Liver (tissue), 9 donors: Measurements from ENCODE around the gene MAFF. TPM values are rescaled to one million over a fixed set of nuclear protein-coding genes. Genes with fewer than 3 reads are reported as not detected.

Experiments
- DNase-seq: peaks from one replicate; pipeline ENCODE4 v3.0.0-alpha.2; 2017; ENCODE audit warnings: low spot score
- H3K27ac ChIP-seq, 2 donors: one replicate each; pipeline ENCODE4 v1.7.0; 2013; ENCODE audit warnings: inconsistent platforms in 2 of 2, low read length in 2 of 2, control low read depth in 1 of 2, low read depth in 1 of 2, mild to moderate bottlenecking in 1 of 2
- H3K27me3 ChIP-seq, 4 donors: one replicate each; pipeline versions ENCODE4 v1.6.1 to v1.7.0; 2013; ENCODE audit warnings: low read length in 3 of 4, inconsistent platforms in 1 of 4, mild to moderate bottlenecking in 1 of 4, moderate library complexity in 1 of 4; ENCODE audit not compliant: control insufficient read depth in 4 of 4, insufficient read depth in 4 of 4
- H3K36me3 ChIP-seq, 4 donors: one replicate each; pipeline versions ENCODE4 v1.6.1 to v1.7.0; 2013; ENCODE audit warnings: low read length in 3 of 4, mild to moderate bottlenecking in 3 of 4, low read depth in 1 of 4, moderate library complexity in 1 of 4; ENCODE audit not compliant: control insufficient read depth in 4 of 4, insufficient read depth in 3 of 4
- H3K4me1 ChIP-seq, 4 donors: one replicate each; pipeline versions ENCODE4 v1.6.1 to v1.7.0; 2013; ENCODE audit warnings: low read length in 3 of 4, mild to moderate bottlenecking in 3 of 4, moderate library complexity in 1 of 4; ENCODE audit not compliant: control insufficient read depth in 4 of 4, insufficient read depth in 4 of 4
- H3K4me3 ChIP-seq, 3 donors: one replicate each; pipeline versions ENCODE4 v1.6.1 to v1.7.0; 2013; ENCODE audit warnings: low read length in 3 of 3, control low read depth in 1 of 3, low read depth in 1 of 3, mild to moderate bottlenecking in 1 of 3
- H3K9ac ChIP-seq, 2 donors: one replicate each; pipeline ENCODE4 v1.7.0; 2013; ENCODE audit warnings: low read length in 2 of 2, mild to moderate bottlenecking in 2 of 2, moderate library complexity in 2 of 2, control low read depth in 1 of 2, low read depth in 1 of 2
- H3K9me3 ChIP-seq, 4 donors: one replicate each; pipeline versions ENCODE4 v1.6.1 to v1.7.0; 2013; ENCODE audit warnings: low read length in 3 of 4; ENCODE audit not compliant: control insufficient read depth in 4 of 4
- CTCF ChIP-seq: fragments of 150-350 bp; IDR thresholded peaks from 2 replicates; pipeline ENCODE4 v1.5.1; 2017; ENCODE audit warnings: improper control_type of control experiment, low read depth, low read length; ENCODE audit not compliant: missing input control
- EGR1 ChIP-seq, 2 donors: IDR thresholded peaks; 2 replicates each; pipeline ENCODE4 v1.6.1; 2016 to 2018; ENCODE audit warnings: antibody characterized with exemption in 2 of 2, low read depth in 2 of 2
- FOXA1 ChIP-seq: IDR thresholded peaks from 2 replicates; pipeline ENCODE4 v1.6.1; 2016; ENCODE audit warnings: antibody characterized with exemption
- GABPA ChIP-seq, 2 donors: IDR thresholded peaks in 1 of 2; conservative IDR thresholded peaks in 1 of 2; 2 replicates each; pipeline ENCODE4 v1.6.1; 2016; ENCODE audit warnings: antibody characterized with exemption in 2 of 2, mild to moderate bottlenecking in 1 of 2, moderate library complexity in 1 of 2
- HNF4A ChIP-seq, 2 donors: conservative IDR thresholded peaks; 2 replicates each; pipeline ENCODE4 v1.6.1; 2016; ENCODE audit warnings: antibody characterized with exemption in 2 of 2, mild to moderate bottlenecking in 2 of 2
- HNF4G ChIP-seq: IDR thresholded peaks from 2 replicates; pipeline ENCODE4 v1.6.1; 2016; ENCODE audit warnings: antibody characterized with exemption
- JUND ChIP-seq, 2 donors: IDR thresholded peaks; 2 replicates each; pipeline ENCODE4 v1.6.1; 2016; ENCODE audit warnings: antibody characterized with exemption in 2 of 2
- NR2F2 ChIP-seq: IDR thresholded peaks from 2 replicates; pipeline ENCODE4 v1.6.1; 2016; ENCODE audit warnings: antibody characterized with exemption
- RAD21 ChIP-seq, 2 donors: IDR thresholded peaks; 2 replicates each; pipeline ENCODE4 v1.6.1; 2016; ENCODE audit warnings: antibody characterized with exemption in 2 of 2, mild to moderate bottlenecking in 2 of 2
- RXRA ChIP-seq, 2 donors: IDR thresholded peaks; 2 replicates each; pipeline ENCODE4 v1.6.1; 2017 to 2018; ENCODE audit warnings: antibody characterized with exemption in 2 of 2, mild to moderate bottlenecking in 1 of 2
- SP1 ChIP-seq: IDR thresholded peaks from 2 replicates; pipeline ENCODE4 v1.6.1; 2018; ENCODE audit warnings: antibody characterized with exemption, mild to moderate bottlenecking
- TAF1 ChIP-seq: conservative IDR thresholded peaks from 2 replicates; pipeline ENCODE4 v1.6.1; 2016; ENCODE audit warnings: antibody characterized with exemption, mild to moderate bottlenecking
- YY1 ChIP-seq: IDR thresholded peaks from 2 replicates; pipeline ENCODE4 v1.6.1; 2016; ENCODE audit warnings: antibody characterized with exemption, mild to moderate bottlenecking
- ZBTB33 ChIP-seq: IDR thresholded peaks from 2 replicates; pipeline ENCODE4 v1.6.1; 2016; ENCODE audit warnings: antibody characterized with exemption
- WGBS: extraction: QIAGEN DNeasy Blood & Tissue Kit; methylation state at CpG from one replicate; pipeline ENCODE4 v1.1.7; 2013; 5-methylcytosine and 5-hydroxymethylcytosine counted together
- polyA plus RNA-seq, 2 donors: library from polyadenylated mRNA; stranded (reverse) in 1 of 2; unstranded in 1 of 2; fragments of 200-250 nt in 1 of 2; fragments of >200 nt in 1 of 2; fragmentation: Nextera tagmentation in 1 of 2; extraction: Ambion mirVana in 1 of 2; gene quantifications; one replicate each; pipeline versions ENCODE4 v1.2.1 to v1.2.3, GENCODE V29; 2013 to 2015
- total RNA-seq, 2 donors: library from RNA; depleted of rRNA; stranded (reverse); fragments of >200 nt; gene quantifications; one replicate each; pipeline ENCODE4 v1.2.3, GENCODE V29; 2014
- TF ChIP-seq, protein P1 (sequence below): IDR thresholded peaks from 2 replicates; pipeline ENCODE4 v1.6.1; 2016; ENCODE audit warnings: antibody characterized with exemption
- TF ChIP-seq, protein P2 (sequence below): IDR thresholded peaks from 2 replicates; pipeline ENCODE4 v1.6.1; 2016; ENCODE audit warnings: antibody characterized with exemption
- donor health status: healthy.
- donor health status: healthy.
- donor health status: healthy.
- donor health status: healthy.
- donor health status: healthy.

MAFF gene
- total and polyA plus RNA-seq, 4 donors, result 1.4 to 3.3 (median 2.0) TPM

DNA sequence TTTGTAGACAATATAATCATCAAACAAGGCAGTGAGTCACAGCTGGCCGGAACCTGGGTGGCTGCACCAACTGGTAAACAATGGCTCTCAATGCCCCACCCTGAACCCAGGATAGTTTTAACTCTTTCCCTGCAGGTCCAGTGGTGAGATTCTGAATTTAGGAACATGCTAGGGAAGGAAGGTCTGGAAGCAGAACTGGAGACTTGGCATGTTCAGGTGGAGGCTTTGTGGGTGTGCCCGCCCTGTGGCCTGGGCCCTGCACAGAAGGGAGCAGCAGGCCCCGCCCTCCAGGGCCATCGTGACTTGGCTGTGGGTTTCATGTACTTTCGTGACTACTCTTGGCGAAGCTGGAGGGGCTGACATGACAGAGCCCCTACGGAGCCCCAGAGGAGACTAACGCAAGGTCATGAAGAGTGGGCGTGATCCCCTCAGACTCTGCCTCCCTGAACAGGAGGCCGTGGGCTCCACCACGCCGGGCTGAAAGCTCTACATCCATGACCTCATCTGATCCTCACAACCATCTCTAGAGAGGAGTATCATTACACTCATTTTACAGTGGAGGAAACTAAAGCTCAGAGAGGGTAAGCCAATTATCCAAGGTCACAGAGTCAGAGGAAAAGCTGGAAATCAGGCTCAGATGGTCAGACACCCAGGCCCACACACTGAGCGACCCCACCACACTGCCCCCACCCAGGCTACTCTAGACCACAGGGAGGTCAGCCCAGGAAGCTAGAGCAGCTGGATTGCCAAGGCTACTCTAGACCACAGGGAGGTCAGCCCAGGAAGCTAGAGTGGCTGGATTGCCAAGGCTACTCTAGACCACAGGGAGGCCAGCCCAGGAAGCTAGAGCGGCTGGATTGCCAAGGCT is 27.3 kb downstream of the MAFF start (continued):
- TF ChIP-seq CTCF, result no peak
- no peak for TF ChIP-seq ZBTB33

DNA sequence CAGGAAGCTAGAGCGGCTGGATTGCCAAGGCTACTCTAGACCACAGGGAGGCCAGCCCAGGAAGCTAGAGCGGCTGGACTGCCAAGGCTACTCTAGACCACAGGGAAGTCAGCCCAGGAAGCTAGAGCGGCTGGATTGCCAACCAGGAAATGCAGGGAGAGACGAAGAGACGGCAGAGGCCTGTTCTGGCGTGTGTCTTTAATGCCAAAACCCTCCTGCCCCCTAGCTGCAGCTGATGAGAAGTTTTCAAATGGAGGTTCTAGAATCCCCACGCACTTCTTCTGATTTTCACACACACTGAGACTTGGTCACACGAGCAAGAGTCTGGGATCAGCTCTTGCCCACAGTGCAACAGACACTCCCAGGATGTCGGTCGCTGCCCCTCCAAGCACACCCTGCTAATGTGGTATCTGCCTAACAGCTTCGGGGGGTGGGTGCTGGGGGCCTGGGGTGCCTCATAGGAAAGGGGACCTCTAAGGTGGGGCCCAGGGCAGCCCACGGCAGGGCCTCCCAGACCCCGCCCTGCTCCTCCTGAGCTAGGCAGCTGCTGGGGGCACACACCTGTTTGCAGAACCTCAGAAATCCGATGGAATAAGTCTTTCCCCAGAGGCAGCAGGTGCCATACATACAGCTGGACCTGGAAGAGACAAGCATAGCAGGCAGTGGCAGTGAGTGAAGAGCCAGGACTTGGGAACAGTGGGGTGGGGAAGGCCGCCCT is 28.5 kb downstream of the MAFF start:
- H3K36me3 ChIP-seq, result peaks cover 0 to 14% (median 3%) of the 10 kb centered on the region in 4 donors
- no peaks in the 10 kb centered on the region for H3K27me3 ChIP-seq
- TF ChIP-seq RAD21 (IDR thresholded peaks at IDR 0.05) (peak; percentile 80 to 83), HNF4A (conservative IDR thresholded peaks at IDR 0.05) (no peak), RXRA (IDR thresholded peaks at IDR 0.05) (peak in 1 of 2 donors; percentile 32), JUND (IDR thresholded peaks at IDR 0.05) (no peak), CTCF (peak; percentile 43), HNF4G (no peak)
- 68% methylated on average over 15 of the region's 15 CpGs for WGBS
- no peaks in the 10 kb centered on the region for H3K9me3 ChIP-seq
- peaks cover 0 to 3% (median 1%) of the 10 kb centered on the region in 4 donors for H3K4me1 ChIP-seq
- H3K9ac ChIP-seq, result no peak overlapping the region
- no peak overlapping the region for H3K27ac ChIP-seq
- no peak for DNase-seq
- H3K4me3 ChIP-seq, result no peak overlapping the region

- H3K4me3 ChIP-seq, result no peak overlapping the region
- no peak for DNase-seq
- H3K27ac ChIP-seq, result no peak overlapping the region
- 81% methylated on average over 9 of the region's 9 CpGs for WGBS
- no peaks in the 10 kb centered on the region for H3K27me3 ChIP-seq
- H3K9me3 ChIP-seq, result no peaks in the 10 kb centered on the region
- H3K36me3 ChIP-seq, result peaks cover 0 to 16% (median 3%) of the 10 kb centered on the region in 4 donors
- H3K4me1 ChIP-seq, result peaks cover 0 to 3% (median 1%) of the 10 kb centered on the region in 4 donors
- no peak overlapping the region for H3K9ac ChIP-seq
- TF ChIP-seq ZBTB33, result no peak
- TF ChIP-seq TAF1, result no peak
- TF ChIP-seq, protein P1, sequence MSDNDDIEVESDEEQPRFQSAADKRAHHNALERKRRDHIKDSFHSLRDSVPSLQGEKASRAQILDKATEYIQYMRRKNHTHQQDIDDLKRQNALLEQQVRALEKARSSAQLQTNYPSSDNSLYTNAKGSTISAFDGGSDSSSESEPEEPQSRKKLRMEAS, result no peak
- no peak for TF ChIP-seq RAD21 (IDR thresholded peaks at IDR 0.05)
- TF ChIP-seq FOXA1, result no peak
- no peak for TF ChIP-seq YY1
- no peak for TF ChIP-seq HNF4A (conservative IDR thresholded peaks at IDR 0.05)
- TF ChIP-seq, protein P2, sequence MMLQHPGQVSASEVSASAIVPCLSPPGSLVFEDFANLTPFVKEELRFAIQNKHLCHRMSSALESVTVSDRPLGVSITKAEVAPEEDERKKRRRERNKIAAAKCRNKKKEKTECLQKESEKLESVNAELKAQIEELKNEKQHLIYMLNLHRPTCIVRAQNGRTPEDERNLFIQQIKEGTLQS, result no peak
- TF ChIP-seq GABPA (IDR thresholded peaks at IDR 0.05 in 1 of 2, conservative IDR thresholded peaks at IDR 0.05 in 1 of 2), result no peak
- TF ChIP-seq HNF4G, result no peak
- TF ChIP-seq SP1, result no peak
- TF ChIP-seq JUND (IDR thresholded peaks at IDR 0.05), result no peak
- no peak for TF ChIP-seq CTCF
- no peak for TF ChIP-seq EGR1 (IDR thresholded peaks at IDR 0.05; ENCODE audit: low read depth in 2 of 2)
- TF ChIP-seq NR2F2, result no peak
- TF ChIP-seq RXRA (IDR thresholded peaks at IDR 0.05), result no peak
These were observed 29.1 kb downstream of the MAFF start for GRCh38 chr22:38230916-38231315.
